Neural cell (in vitro differentiated cells): Measurements from ENCODE around the gene TXNDC2. TPM values are rescaled to one million over a fixed set of nuclear protein-coding genes. Genes with fewer than 3 reads are reported as not detected.

Experiments
- H2AFZ ChIP-seq: fragments of 200-600, 300-800 bp; sonication (generic), shearing (Covaris generic); 2 replicates; pipeline ENCODE4 v1.6.0; 2014; ENCODE audit warnings: low read depth, mild to moderate bottlenecking, antibody characterized with exemption, low read length, moderate library complexity
- H3F3A ChIP-seq: fragments of 200-600 bp; shearing (Covaris generic); 2 replicates; pipeline ENCODE4 v1.6.1; 2016; ENCODE audit warnings: mild to moderate bottlenecking, moderate library complexity, mixed read lengths, antibody characterized with exemption, low read length; ENCODE audit not compliant: insufficient read depth, poor library complexity, severe bottlenecking
- H3K27ac ChIP-seq: fragments of 200-600, 300-800 bp; sonication (generic), shearing (Covaris generic); 2 replicates; pipeline ENCODE4 v1.5.1; 2014; ENCODE audit warnings: mild to moderate bottlenecking, low read length, moderate library complexity
- H3K27me3 ChIP-seq: fragments of 300-800, 200-600 bp; sonication (generic), shearing (Covaris generic); 2 replicates; pipeline ENCODE4 v1.6.0; 2014; ENCODE audit warnings: mild to moderate bottlenecking, low read depth, low read length, moderate library complexity; ENCODE audit not compliant: insufficient read depth
- H3K36me3 ChIP-seq: fragments of 300-800, 200-600 bp; sonication (generic), shearing (Covaris generic); 2 replicates; pipeline ENCODE4 v1.5.1; 2014; ENCODE audit warnings: mild to moderate bottlenecking, antibody characterized with exemption, low read length, moderate library complexity; ENCODE audit not compliant: insufficient read depth
- H3K4me2 ChIP-seq: fragments of 300-800, 200-600 bp; sonication (generic), shearing (Covaris generic); 2 replicates; pipeline ENCODE4 v1.6.0; 2014; ENCODE audit warnings: mild to moderate bottlenecking, low read length
- H3K4me3 ChIP-seq: fragments of 300-800, 200-600 bp; sonication (generic), shearing (Covaris generic); 2 replicates; pipeline ENCODE4 v1.5.1; 2014; ENCODE audit warnings: mild to moderate bottlenecking, low read length, moderate library complexity
- H3K79me2 ChIP-seq: fragments of 200-600 bp; shearing (Covaris generic); replicated peaks from 2 replicates; pipeline ENCODE4 v1.6.0; 2014; ENCODE audit warnings: mild to moderate bottlenecking, low read length, moderate library complexity; ENCODE audit not compliant: insufficient read depth
- H3K9ac ChIP-seq: fragments of 300-800, 200-600 bp; sonication (generic), shearing (Covaris generic); 2 replicates; pipeline ENCODE4 v1.6.1; 2016; ENCODE audit warnings: mild to moderate bottlenecking, low read length, mixed read lengths
- H3K9me2 ChIP-seq: fragments of 200-600 bp; shearing (Covaris generic); 2 replicates; pipeline ENCODE4 v1.6.1; 2016; ENCODE audit warnings: mild to moderate bottlenecking, low read length, mixed read lengths; ENCODE audit not compliant: insufficient read depth
- H3K9me3 ChIP-seq: fragments of 200-600, 300-800 bp; sonication (generic), shearing (Covaris generic); 2 replicates; pipeline ENCODE4 v1.6.1; 2016; ENCODE audit warnings: mild to moderate bottlenecking, mixed run types, low read length, moderate library complexity, mixed read lengths
- H4K20me1 ChIP-seq: fragments of 200-600 bp; shearing (Covaris generic); 2 replicates; pipeline ENCODE4 v1.6.1; 2016; ENCODE audit warnings: mild to moderate bottlenecking, mixed run types; ENCODE audit not compliant: insufficient read depth
- EP300 ChIP-seq: fragments of 450-650 bp; conservative IDR thresholded peaks from 2 replicates; pipeline ENCODE4 v1.6.1; 2014; ENCODE audit warnings: antibody characterized with exemption, mild to moderate bottlenecking, moderate library complexity; ENCODE audit not compliant: poor library complexity, severe bottlenecking
- EZH2 ChIP-seq: fragments of 200-600, 300-800 bp; shearing (Covaris generic), sonication (generic); IDR thresholded peaks from 2 replicates; pipeline ENCODE4 v1.6.1; 2014; ENCODE audit warnings: antibody characterized with exemption, low read length, borderline replicate concordance, mild to moderate bottlenecking; ENCODE audit not compliant: insufficient read depth, poor library complexity, severe bottlenecking
- MXI1 ChIP-seq: fragments of 450-650 bp; conservative IDR thresholded peaks from 2 replicates; pipeline ENCODE4 v1.6.1; 2014; ENCODE audit warnings: antibody characterized with exemption, mild to moderate bottlenecking; ENCODE audit not compliant: poor library complexity, severe bottlenecking
- POLR2AphosphoS5 ChIP-seq: IDR thresholded peaks from 2 replicates; pipeline ENCODE4 v1.6.1; 2012
- RAD21 ChIP-seq: fragments of 450-650 bp; conservative IDR thresholded peaks from 2 replicates; pipeline ENCODE4 v1.6.1; 2014; ENCODE audit warnings: antibody characterized with exemption, mild to moderate bottlenecking, moderate library complexity
- REST ChIP-seq: IDR thresholded peaks from 2 replicates; pipeline ENCODE4 v1.6.1; 2012; ENCODE audit warnings: borderline replicate concordance
- SMC3 ChIP-seq: fragments of 450-650 bp; conservative IDR thresholded peaks from 2 replicates; pipeline ENCODE4 v1.6.1; 2014; ENCODE audit warnings: antibody characterized with exemption, mild to moderate bottlenecking, moderate library complexity; ENCODE audit not compliant: poor library complexity
- TAF1 ChIP-seq: IDR thresholded peaks from 2 replicates; pipeline ENCODE4 v1.6.1; 2012; ENCODE audit warnings: low read depth
- polyA plus RNA-seq: library from polyadenylated mRNA; depleted of rRNA; stranded (reverse); fragments of >200 nt; gene quantifications from 2 replicates; pipeline ENCODE4 v1.2.3, GENCODE V29; 2014
- TF ChIP-seq, protein P1 (sequence below): fragments of 450-650 bp; IDR thresholded peaks from 2 replicates; pipeline ENCODE4 v1.5.1; 2014; ENCODE audit warnings: antibody characterized with exemption, mild to moderate bottlenecking, moderate library complexity; ENCODE audit not compliant: poor library complexity, severe bottlenecking

The TXNDC2 gene
- polyA plus RNA-seq, 1 donor from 2014 or later: 0.41 TPM

GRCh38 chr18:9933865-9934264 lies 48.1 kb downstream of the TXNDC2 start:
- Histone ChIP-seq H3K36me3 (peaks cover 4% of the 10 kb centered on the region), H3K4me2 (no peak overlapping the region), H3K27ac (no peak overlapping the region), H3K27me3 (no peaks in the 10 kb centered on the region), H2AFZ (no peak overlapping the region), H3K9ac (no peak overlapping the region), H3K79me2 (peaks cover 49% of the 10 kb centered on the region), H4K20me1 (peaks cover 4% of the 10 kb centered on the region), H3F3A (no peaks in the 10 kb centered on the region), H3K9me2 (no peaks in the 10 kb centered on the region), H3K4me3 (no peak overlapping the region), H3K9me3 (no peaks in the 10 kb centered on the region)
- TF ChIP-seq EP300: no peak
- TF ChIP-seq REST: no peak
- no peak for TF ChIP-seq TAF1
- TF ChIP-seq SMC3: no peak
- no peak for TF ChIP-seq POLR2AphosphoS5
- TF ChIP-seq, protein P1, sequence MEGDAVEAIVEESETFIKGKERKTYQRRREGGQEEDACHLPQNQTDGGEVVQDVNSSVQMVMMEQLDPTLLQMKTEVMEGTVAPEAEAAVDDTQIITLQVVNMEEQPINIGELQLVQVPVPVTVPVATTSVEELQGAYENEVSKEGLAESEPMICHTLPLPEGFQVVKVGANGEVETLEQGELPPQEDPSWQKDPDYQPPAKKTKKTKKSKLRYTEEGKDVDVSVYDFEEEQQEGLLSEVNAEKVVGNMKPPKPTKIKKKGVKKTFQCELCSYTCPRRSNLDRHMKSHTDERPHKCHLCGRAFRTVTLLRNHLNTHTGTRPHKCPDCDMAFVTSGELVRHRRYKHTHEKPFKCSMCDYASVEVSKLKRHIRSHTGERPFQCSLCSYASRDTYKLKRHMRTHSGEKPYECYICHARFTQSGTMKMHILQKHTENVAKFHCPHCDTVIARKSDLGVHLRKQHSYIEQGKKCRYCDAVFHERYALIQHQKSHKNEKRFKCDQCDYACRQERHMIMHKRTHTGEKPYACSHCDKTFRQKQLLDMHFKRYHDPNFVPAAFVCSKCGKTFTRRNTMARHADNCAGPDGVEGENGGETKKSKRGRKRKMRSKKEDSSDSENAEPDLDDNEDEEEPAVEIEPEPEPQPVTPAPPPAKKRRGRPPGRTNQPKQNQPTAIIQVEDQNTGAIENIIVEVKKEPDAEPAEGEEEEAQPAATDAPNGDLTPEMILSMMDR: no peak
- TF ChIP-seq MXI1: no peak
- TF ChIP-seq EZH2: no peak
- TF ChIP-seq RAD21: no peak

- Histone ChIP-seq H3K27ac (no peak overlapping the region), H3K9me3 (no peaks in the 10 kb centered on the region), H2AFZ (no peak overlapping the region), H3F3A (no peaks in the 10 kb centered on the region), H3K9me2 (no peaks in the 10 kb centered on the region), H3K9ac (no peak overlapping the region), H3K4me3 (no peak overlapping the region), H3K79me2 (peaks cover 45% of the 10 kb centered on the region), H3K4me2 (no peak overlapping the region), H3K36me3 (peaks cover 4% of the 10 kb centered on the region), H4K20me1 (peaks cover 4% of the 10 kb centered on the region), H3K27me3 (no peaks in the 10 kb centered on the region)
- TF ChIP-seq, protein P1: no peak
- TF ChIP-seq SMC3: no peak
- TF ChIP-seq EP300: no peak
- no peak for TF ChIP-seq MXI1
- TF ChIP-seq POLR2AphosphoS5: no peak
- no peak for TF ChIP-seq REST
- TF ChIP-seq RAD21: no peak
- TF ChIP-seq EZH2: no peak
- TF ChIP-seq TAF1: no peak
Observed at GRCh38 chr18:9934274-9934673, 48.5 kb downstream of the TXNDC2 start.
